HG02970 (cell line): ENCODE measurements around the gene NPEPL1.

Experiments
- ATAC-seq: cut with Tn5 transposase; IDR thresholded peaks from one replicate; pipeline ENCODE4 v1.9.1; 2021; ENCODE audit warnings: mild to moderate bottlenecking, moderate library complexity, moderate number of reproducible peaks; ENCODE audit not compliant: unreplicated experiment, low FRiP score

Gene NPEPL1

GRCh38 chr20:58656831-58657230 is 35.8 kb upstream of the NPEPL1 start:
- no peak for ATAC-seq

- no peak for ATAC-seq
Measured at GRCh38 chr20:58657262-58657661, 35.3 kb upstream of the NPEPL1 start.

GRCh38 chr20:58657986-58658385 is 34.6 kb upstream of the NPEPL1 start:
- ATAC-seq, result no peak

GRCh38 chr20:58658760-58659159 is 33.8 kb upstream of the NPEPL1 start:
- no peak for ATAC-seq

- ATAC-seq, result no peak
Measured at GRCh38 chr20:58659841-58660240, 32.8 kb upstream of the NPEPL1 start.

- no peak for ATAC-seq
Measured at GRCh38 chr20:58660855-58661597, 31.6 kb upstream of the NPEPL1 start.

- ATAC-seq, result no peak
Measured at GRCh38 chr20:58661598-58662473, 30.8 kb upstream of the NPEPL1 start.

GRCh38 chr20:58664331-58664730 is 28.3 kb upstream of the NPEPL1 start:
- no peak for ATAC-seq

- ATAC-seq, result no peak
Measured at GRCh38 chr20:58664883-58665282, 27.7 kb upstream of the NPEPL1 start.

- ATAC-seq, result no peak
Measured at GRCh38 chr20:58665606-58666005, 27.0 kb upstream of the NPEPL1 start.

GRCh38 chr20:58666702-58667101 is 25.9 kb upstream of the NPEPL1 start:
- no peak for ATAC-seq

- no peak for ATAC-seq
Measured at GRCh38 chr20:58667975-58668374, 24.6 kb upstream of the NPEPL1 start.

- ATAC-seq, result no peak
Measured at GRCh38 chr20:58668901-58669286, 23.7 kb upstream of the NPEPL1 start.

GRCh38 chr20:58669287-58670006 is 23.2 kb upstream of the NPEPL1 start:
- ATAC-seq, result no peak

GRCh38 chr20:58670102-58670501 is 22.5 kb upstream of the NPEPL1 start:
- no peak for ATAC-seq

GRCh38 chr20:58670659-58671058 is 21.9 kb upstream of the NPEPL1 start:
- ATAC-seq, result no peak

GRCh38 chr20:58673119-58673518 is 19.5 kb upstream of the NPEPL1 start:
- no peak for ATAC-seq

- no peak for ATAC-seq
Measured at GRCh38 chr20:58675146-58675584, 17.4 kb upstream of the NPEPL1 start.

- ATAC-seq, result no peak
Measured at GRCh38 chr20:58675641-58676040, 17.0 kb upstream of the NPEPL1 start.

- ATAC-seq, result no peak
Measured at GRCh38 chr20:58676161-58676560, 16.4 kb upstream of the NPEPL1 start.

GRCh38 chr20:58677079-58677604 is 15.5 kb upstream of the NPEPL1 start:
- no peak for ATAC-seq
